NCI-H524 (cell line): Measurements from ENCODE around the gene GDF11.
A peak's percentile ranks its signal among the peaks of the same experiment; 100 is the strongest.

Experiments
- DNase-seq, 2 experiments: peaks; one replicate each; lab custom pipeline; 2025; lab: John Stamatoyannopoulos, UW

GDF11 gene

DNA sequence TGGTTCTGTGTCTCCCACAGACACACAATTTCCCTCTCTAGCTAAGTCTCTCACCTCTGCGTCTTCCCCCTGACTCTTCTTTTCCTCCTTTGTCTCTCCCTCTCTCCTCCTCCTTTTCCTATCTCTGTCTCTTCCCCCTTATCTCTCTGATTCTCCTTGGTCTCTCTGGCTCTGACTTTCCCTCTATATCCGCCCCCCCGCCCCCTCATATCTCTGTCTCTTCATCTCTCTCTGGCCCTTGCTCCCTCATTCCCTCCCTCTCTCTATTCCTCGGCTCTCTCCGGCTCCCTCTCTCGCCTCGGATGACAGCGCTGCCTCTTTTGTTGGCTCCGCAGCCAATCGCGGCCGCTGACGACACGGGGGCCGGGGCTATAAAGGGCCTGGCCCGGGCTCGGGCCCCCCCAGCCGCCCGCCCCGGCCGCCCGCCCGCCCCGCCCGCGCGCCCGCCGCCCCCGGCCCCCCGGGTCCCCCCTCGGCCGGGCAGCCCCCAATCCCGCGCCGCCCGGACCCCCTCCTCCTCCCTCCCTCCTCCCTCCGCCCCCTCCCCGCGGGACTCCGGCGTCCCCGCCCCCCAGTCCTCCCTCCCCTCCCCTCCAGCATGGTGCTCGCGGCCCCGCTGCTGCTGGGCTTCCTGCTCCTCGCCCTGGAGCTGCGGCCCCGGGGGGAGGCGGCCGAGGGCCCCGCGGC, at the start of gene GDF11:
Gene GDF11 (plus strand): TSS at position 404 of the 687 bp plus-strand sequence. CDS start 195 bp downstream, at position 599.
- peak; percentile 75 to 78 for DNase-seq

DNA sequence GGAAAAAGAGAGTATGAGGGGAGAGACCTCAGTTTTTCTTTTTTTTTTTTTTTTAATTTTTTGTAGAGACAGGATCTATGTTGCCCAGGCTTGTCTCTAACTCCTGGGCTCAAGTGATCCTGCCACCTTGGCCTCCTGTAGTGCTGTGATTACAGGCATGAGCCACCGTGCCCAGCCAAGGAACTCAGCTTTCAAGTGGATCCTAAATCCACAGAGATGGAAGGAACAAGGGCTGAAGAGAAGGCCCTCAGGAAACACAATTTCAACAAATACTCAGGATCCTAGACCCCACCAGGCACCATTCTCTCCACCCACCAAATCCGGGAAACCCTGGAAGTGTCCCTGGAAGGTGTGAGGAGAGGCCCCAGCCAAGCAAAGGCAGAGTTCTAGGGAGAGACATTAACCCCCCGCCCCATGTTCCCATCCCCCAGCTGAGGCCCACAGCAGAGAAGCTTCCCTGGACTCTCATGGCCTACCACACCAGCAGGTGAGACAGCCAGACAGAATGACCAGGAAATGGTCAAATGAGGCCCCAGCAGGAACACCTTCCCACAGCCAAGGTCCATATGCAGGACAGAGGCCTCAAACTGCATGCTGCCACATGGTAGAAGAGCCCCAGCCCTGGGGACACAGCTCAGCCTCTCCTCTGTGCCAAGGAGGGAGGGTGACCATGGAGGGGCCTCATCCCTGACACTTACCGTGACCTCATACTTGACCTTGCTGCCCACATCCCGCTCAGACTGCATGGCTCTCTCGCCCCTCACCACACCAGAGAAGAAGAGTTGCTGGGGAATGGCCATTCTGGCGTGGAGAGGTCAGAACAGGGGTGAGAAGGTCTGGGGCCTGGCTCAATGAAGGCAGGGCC, 49.4 kb upstream of the GDF11 start:
- DNase-seq, result no peak

DNA sequence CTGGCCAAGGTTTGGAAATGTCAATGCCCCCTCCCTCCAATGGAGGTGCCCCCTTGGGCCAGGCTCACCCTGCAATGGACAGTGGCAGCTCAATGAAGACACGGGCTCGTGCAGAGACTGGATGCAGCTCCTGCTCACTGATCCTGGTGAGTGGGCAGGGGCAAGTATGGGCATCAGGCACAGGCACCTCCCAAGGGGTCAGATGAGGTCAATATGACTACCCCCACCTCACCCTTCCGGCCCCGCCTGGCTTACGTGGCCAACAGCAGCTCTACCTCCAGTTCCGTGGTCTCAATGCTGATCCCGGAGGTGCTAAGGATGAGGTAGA, 48.8 kb upstream of the GDF11 start:
- no peak for DNase-seq

DNA sequence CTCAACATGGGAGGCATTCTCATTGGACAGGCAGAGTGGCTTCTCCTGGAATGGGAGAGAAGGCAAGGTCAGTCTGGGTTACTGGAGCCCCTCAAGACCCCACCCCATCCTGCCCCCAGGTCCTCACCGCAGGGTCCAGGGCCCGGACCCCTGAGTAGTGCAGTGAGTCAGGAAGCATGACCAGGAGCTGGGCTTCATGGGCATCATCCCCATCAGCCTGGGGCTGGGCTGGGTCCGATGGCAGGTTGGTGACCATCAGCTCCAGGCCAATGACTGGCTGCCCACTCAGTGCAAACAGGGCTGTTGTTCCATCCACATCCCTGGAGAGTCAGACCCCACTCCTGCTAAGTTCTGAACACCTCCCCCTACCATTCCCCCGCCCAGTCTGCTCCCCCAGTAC, 48.3 kb upstream of the GDF11 start:
- DNase-seq, result no peak

DNA sequence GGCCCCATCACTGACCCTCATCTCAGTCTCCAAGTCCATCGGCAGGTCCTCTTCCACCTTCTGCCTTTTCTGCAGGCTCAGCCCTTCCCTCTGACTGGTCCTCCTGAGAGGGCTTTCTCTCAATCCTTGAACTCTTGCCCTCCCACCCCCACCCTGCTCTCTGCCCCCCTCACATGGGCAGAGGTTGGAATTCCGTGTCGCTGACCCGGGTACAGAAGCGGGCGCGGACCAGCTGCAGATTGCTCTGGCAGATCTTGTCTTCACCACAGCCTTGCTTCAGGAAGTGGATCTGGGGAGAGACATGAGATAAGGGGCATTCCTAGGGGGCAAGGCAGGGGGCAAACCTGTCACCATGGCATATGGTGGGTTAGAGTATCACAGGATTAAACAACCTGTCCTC, 47.6 kb upstream of the GDF11 start:
- DNase-seq, result no peak

DNA sequence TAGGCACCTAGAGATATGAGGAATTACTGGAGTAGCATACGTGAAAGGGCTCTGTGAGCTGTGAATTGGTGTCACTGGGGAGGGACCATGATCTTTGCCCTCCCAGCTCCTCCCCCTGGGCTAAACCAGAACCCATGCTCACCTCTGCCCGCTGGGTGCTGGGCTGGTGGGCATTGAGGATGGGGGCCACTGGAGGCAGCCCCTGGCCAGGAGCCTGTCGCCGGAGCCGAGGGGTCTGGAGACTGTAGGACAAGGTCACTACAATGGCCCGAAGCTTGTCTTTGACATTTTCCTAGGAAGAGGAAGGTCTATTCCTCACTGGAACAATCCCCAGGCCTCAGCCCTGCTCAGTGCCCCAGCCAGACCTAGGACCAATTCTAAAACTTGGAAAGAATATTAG, 46.8 kb upstream of the GDF11 start:
- DNase-seq, result no peak

DNA sequence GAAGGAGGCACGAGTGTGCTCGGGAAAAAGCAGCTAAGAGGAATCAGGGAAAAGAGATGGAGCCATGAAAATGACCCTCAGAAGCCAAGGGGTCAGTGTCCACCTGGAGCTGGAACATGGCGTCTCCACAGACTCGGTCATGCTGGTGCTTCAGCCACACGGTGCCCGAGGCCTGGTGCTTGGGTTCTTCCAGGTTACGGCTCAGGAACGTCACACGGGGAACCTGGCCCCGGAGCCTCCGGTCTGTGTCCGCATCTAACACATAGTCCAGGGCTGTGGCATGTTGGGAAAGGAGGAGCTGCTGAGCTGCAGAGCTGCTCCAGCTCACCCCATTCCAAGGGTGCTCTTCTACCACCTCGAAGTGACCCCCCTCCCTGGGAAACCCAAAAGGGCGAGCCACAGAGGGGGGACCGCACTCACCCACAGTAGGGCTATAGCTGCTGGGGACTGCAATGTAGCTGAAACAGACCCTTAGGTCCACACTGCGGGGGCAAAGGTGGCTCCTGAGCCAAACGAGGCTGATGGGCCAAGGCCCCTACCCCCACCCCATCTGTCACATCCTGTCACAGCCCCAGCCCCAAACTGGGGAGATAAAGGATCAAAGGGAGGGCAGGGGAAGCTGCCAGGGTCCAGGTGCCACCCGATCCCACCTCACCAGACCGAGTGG, 46.0 kb upstream of the GDF11 start:
- no peak for DNase-seq

DNA sequence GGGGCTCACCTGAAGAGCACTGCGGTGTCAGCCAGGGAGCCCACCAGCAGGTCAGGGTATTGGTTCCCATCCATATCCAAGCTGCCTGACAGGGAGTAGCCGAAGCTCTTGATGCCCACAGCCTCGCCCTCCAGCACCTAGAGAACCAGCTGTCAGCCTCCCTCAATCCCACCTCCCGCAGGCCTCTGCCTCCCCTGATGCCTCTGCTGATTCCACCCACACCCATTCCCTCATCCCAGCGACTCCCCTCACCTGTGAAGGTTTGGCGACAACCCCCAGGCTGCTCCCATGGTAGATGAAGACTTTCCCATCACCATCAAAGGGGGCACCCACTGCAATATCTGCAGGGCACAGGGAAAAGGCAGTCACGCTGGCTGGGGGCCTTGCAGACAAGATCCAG, 45.2 kb upstream of the GDF11 start:
- DNase-seq, result no peak

DNA sequence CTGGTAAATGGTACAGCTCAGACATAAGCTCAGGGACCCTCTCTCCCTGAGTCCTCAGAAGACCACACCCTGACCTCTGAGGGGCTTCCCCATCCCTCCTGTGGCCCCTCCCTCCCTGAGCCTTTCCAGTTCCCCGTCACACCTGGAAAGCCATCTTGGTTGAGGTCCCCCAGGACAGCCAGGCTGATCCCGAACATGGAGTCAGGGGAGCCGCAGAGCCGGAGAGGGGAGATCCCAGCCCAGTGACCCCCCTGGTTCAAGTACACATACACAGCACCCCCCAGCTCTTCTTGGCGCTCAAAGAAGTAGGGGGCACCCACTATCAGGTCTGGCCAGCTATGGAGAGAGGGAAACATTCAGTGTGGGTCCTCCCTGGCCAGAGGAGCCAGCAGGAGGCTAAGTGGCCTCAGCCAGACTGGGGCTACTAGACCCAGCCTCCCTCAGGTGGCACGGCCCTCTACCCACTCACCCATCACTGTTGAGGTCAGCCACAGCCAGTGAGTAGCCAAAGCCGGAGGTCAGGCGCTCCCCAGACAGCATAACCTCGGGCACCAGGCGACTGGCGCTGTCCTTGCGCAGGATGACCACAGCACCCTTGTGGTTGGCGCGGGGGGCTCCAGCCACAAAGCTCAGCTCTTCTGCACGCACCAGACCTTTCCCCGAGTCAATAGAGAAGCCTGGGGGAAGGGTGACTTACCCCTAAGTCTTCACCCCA, 44.5 kb upstream of the GDF11 start:
- DNase-seq, result no peak

DNA sequence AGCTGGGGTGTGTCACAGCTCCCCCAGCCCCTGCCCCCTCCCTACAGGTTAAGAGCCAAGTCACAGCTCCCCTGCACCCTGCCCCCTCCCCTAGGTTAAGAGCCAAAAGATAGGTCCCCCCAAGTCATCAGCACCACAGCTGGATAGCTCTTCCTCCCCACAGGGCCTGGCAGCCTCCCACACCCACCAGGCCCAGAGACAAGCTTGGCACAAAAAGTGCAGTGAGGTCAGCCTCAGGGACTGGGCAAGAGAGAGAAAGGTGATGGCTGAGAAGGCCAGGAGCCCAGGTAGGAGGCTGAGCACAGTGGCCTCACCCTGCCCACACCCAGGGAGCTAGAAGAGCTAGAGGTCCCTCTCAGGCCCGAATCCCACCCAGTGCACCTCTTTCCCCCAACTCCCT, 44.0 kb upstream of the GDF11 start:
- no peak for DNase-seq

DNA sequence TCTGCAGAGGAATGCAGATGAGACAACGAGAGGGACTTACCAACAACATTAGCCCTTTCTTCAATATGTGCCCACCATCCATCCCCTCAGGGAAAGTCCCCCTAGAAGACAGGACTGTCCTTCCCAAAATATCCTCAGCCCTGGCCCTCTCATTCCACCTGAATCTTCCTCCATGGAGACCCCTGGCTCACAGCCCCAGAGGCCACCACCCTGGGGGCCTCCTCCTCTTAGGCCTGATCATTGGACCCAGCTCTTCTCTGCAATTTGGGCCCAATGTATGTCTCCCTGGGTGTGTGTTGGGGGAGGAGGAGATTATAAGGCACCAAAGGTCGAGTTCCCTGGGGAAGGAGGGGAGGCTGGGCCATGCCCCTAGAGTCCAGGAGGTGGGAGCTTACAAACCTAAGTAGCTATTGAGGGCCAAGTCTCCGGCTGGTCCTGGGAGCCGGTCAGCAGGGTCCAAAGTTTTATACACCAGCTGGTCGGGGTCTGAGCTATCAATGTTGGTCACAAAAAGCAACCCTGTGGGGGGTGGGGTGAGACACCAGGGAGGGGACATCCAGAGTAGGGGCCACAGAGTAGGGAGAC, 43.4 kb upstream of the GDF11 start:
- no peak for DNase-seq

DNA sequence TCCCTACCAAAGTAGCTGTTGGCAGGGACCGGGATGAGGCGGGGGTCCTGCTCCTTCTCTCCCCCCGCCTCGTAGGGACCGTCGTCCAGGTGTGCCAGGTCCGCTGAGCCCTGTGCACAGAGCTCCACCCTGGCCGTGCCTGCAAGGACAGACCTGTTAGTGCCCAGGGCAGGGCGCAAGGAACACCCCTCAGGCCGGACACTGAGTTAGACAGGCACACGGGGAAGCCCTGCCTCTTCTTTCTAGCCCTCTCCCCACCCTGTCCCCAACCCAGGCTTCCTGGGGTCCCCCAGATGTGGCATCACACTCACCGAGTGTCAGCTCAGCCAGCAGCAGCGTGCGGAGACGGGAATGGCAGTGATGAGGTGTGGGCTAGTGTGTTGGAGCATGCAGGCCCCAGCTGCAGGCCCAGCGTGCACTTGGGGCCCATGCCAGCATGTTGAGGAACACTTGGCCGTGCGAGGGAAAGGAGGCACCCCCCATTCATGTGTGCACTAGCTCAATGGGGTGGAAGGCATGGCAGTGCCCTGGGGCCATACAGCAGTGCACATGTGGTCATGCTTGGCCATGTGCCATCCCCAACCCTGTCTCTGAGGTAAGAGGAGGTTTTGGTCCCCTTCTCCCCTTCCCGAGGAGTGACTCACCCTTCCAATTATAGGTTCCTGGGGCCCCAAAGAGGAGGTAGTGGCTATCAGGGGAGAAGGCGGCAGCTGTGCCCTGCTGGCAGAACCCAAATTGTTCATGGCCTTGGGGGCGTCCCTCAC, 42.5 kb upstream of the GDF11 start:
- DNase-seq, result no peak

DNA sequence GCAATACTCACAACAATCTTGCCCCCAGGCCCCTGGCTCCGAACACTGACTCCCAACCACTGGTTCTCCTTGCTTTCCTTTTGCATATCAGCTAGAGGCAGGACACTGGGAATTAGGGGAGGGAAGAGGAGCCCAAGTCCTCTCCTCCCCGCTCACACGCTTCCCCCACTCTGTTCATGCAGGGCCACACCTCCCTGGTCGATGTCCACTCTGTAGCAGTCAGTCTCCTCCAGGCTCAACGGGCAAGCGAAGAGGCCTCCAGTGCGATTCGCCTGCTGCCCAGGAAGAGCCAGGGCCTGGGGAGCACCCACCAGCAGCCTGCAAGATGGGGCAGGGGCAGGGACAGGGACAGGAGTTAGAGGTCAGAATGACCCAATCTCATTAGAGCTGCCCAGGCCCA, 40.1 kb upstream of the GDF11 start:
- DNase-seq, result no peak

DNA sequence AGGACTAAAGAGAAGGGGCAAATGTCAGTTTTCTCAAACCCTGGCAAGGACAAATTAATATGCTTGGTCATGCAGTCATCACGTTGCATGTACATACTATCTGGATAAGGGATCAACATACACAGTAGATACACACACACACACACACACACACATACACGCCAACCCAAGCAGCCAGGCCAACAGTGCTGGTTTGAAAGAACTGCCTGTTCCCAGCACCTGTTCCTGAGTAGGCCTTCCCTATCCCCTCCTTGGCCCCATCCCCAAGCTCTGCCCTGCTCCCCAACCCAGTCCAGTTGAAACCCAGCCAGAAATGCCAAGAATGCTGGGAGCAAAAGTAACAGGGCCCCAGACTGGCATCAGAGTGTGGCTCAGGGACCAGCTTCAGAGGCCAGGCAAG, 39.6 kb upstream of the GDF11 start:
- no peak for DNase-seq

DNA sequence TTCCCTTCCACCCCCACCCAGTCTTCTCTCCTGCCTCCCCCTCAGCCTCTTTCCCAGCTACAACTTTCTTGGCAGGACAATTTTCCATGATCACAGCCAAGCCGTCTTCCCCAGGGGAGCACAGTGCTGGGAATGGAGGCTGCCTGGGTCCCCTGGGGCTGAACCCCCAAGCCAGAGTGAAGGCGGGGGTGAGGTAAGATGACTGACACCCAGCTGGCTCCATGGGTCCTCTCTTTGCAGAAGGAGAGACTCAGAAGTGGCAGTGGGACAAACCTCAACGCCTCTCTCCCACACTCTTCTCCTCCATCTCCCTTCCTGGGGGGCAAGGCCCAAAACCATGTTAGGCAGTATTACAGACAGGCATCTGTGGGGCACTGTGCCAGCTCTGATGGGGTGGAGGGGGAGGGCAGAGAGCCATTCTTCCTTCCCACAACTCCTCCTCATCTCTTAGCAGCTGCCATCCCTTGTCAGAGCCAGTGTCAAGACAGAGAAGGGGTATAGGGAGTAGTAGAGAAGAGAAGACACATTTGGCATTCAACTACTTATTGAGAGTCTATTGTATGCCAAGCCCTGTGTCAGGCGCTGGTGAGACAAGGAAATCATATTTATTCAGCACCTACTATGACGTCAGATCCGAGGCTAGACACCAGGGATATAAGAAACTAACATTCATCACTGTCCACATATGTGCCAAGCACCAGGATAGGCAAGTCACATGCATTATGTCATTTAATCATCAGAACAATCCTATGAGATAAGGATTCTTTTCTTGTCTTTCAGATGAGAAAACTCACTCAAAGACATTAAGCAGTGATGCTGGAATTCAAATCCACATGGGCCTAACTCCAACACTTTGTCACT, 38.8 kb upstream of the GDF11 start:
- peak; percentile 8 to 28 for DNase-seq

DNA sequence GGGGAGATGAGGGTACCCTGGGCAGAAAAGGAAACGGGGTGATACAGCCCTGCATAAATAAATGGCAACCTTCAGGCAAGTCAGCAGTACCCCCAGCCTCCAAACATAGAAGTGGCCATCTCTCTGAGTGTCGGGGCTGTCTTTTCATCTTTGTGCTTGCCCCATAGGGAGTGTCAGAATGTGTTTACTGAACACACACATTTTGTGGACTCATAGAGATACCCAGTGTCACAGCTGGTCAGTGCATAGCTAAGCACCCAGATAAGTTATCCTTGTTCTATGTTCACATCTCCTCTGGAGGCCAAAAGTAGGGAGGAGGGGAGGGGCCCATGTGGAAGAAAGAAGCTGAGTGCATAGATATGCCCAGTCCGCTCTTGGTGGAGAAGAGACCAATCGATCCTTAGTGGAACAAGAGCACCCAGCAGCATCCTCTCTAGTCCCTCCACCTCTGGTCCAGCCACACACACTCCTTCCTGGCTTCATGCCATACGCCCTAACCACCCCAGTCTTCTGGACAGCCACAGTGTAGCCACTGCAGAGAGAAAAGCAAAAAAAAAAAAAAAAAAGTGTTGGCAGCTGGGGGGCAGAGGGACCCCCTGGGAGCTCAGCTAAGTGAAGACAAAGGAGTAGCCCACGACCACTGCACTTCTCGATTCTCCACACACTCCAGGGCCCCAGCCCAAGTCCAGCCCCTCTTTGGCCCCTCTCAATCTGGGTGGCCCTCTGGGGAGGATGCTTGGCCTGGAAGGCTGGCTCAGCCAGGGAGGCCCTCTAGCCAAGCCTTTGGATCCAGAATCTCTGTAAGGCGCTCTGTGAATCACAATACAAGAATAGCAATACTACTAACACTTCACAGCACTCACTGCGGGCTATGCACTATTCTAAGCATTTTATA, 37.9 kb upstream of the GDF11 start:
- no peak for DNase-seq

DNA sequence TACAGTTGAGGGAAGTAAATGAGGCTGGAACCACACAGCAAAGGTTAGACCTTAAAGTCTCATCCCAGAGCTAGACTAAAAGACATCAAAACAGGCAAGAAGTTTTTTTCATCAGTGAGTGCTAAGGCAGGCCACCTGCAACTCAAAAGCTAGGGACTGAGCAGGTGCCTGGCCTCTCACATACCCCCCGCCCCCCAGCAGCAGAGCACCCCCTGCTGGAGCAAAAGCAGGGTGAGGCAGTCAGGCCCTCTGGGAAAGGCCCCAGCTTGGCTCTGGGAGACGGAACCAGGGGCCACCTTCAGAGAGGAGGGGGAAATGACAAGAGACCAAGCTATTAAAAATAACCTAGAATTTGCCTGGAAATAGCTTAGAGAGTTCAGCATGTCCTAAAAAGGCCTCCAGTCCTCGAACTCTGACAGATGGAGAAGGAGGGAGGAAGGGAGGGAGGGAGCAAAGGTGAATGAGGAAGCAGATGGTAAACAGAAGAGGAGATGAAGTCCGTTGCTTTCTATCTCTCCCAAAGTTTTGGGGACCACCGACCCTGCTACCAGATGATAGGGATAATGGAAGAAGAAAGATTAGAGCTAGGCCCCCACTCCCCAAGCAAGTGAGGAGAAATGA, 37.0 kb upstream of the GDF11 start:
- DNase-seq, result peak; percentile 56 to 62

DNA sequence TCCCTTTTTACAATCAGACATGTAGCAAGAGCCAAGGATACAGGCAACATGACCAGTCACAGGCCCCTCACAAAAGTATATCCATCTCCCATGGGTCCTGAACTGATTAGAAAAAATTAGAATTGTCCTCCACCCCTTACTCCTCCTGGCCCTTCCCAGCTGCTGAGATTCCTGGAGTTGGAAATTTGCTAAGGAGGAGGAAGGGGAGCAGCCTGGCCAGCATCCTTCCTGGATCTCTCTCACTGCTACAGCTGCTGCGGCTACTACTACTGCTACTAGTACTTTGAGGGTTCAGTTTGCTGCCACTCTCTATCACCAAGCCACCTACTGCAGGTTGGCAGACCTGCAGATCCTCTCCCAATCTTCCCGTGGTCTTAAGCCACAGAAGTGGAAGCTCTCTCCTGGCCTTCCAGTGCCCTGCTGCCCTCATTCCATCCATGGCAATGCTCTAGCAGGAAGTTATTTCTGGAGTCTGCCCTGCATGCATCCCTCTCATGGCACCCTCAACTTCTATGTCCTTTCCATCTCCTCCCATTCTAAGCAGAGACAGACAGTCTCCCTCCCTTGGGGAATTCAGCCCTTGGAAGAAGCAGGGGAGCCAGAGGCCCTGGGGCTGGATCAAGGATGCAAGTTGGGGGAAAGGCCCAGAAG, 36.2 kb upstream of the GDF11 start:
- no peak for DNase-seq
